Keratinocyte (primary cell): ENCODE data around the gene GANC. TPM values are rescaled to one million over a fixed set of nuclear protein-coding genes. Genes with fewer than 3 reads are reported as not detected.

Experiments used
- DNase-seq: peaks from one replicate; pipeline ENCODE4 v3.0.0-alpha.2; 2011; ENCODE audit warnings: low read depth, missing footprints, low spot score
- FAIRE-seq: peaks from 2 replicates; lab custom pipeline; 2011; peaks lifted over from hg19 to GRCh38; lab: Jason Lieb, UNC
- H2AFZ ChIP-seq: 2 replicates; pipeline ENCODE4 v1.6.0; 2012; ENCODE audit warnings: low read length, control low read depth, inconsistent platforms; ENCODE audit not compliant: control insufficient read depth
- H3K27ac ChIP-seq: 2 replicates; pipeline ENCODE4 v1.5.1; 2011; ENCODE audit warnings: low read length; ENCODE audit not compliant: control insufficient read depth, insufficient read depth
- H3K27me3 ChIP-seq: 3 replicates; pipeline ENCODE4 v1.6.0; 2011; ENCODE audit warnings: low read length; ENCODE audit not compliant: control insufficient read depth, insufficient read depth; ENCODE audit errors: extremely low read depth
- H3K36me3 ChIP-seq, 2 experiments: 2 replicates in 1 of 2; 3 replicates in 1 of 2; pipeline ENCODE4 v1.5.1; 2011; ENCODE audit warnings: low read length in 2 of 2, mild to moderate bottlenecking in 1 of 2; ENCODE audit not compliant: control insufficient read depth in 2 of 2, insufficient read depth in 2 of 2; ENCODE audit errors: extremely low read depth in 1 of 2
- H3K4me1 ChIP-seq: 3 replicates; pipeline ENCODE4 v1.5.1; 2011; ENCODE audit warnings: low read length; ENCODE audit not compliant: control insufficient read depth, insufficient read depth; ENCODE audit errors: extremely low read depth
- H3K4me2 ChIP-seq: 3 replicates; pipeline ENCODE4 v1.6.0; 2011; ENCODE audit warnings: low read depth, low read length; ENCODE audit not compliant: control insufficient read depth, insufficient read depth; ENCODE audit errors: extremely low read depth
- H3K4me3 ChIP-seq, 3 experiments: fragments of 200-600 bp in 1 of 3; sonication (generic) in 1 of 3; 2 replicates in 2 of 3; 3 replicates in 1 of 3; pipeline ENCODE4 v1.5.1; 2011 to 2016; ENCODE audit warnings: low read length in 3 of 3, mild to moderate bottlenecking in 3 of 3, control low read depth in 2 of 3, inconsistent platforms in 1 of 3, low read depth in 1 of 3, mixed read lengths in 1 of 3, mixed run types in 1 of 3, moderate library complexity in 1 of 3; ENCODE audit not compliant: control insufficient read depth in 2 of 3, insufficient read depth in 2 of 3; ENCODE audit errors: extremely low read depth in 1 of 3
- H3K79me2 ChIP-seq: 2 replicates; pipeline ENCODE4 v1.6.0; 2012; ENCODE audit warnings: low read length; ENCODE audit not compliant: control insufficient read depth, insufficient read depth
- H3K9ac ChIP-seq: 3 replicates; pipeline ENCODE4 v1.6.0; 2011; ENCODE audit warnings: low read length; ENCODE audit not compliant: control insufficient read depth, insufficient read depth; ENCODE audit errors: extremely low read depth
- H3K9me1 ChIP-seq: 3 replicates; pipeline ENCODE4 v1.6.0; 2011; ENCODE audit warnings: low read length; ENCODE audit not compliant: control insufficient read depth, insufficient read depth; ENCODE audit errors: extremely low read depth
- H3K9me3 ChIP-seq: 2 replicates; pipeline ENCODE4 v1.5.1; 2012; ENCODE audit warnings: low read depth, low read length; ENCODE audit not compliant: control insufficient read depth
- H4K20me1 ChIP-seq: 3 replicates; pipeline ENCODE4 v1.6.0; 2011; ENCODE audit warnings: low read length; ENCODE audit not compliant: control insufficient read depth, insufficient read depth; ENCODE audit errors: extremely low read depth
- CTCF ChIP-seq, 3 experiments: IDR thresholded peaks in 1 of 3; conservative IDR thresholded peaks in 1 of 3; optimal IDR thresholded peaks in 1 of 3; 2 replicates in 2 of 3; 3 replicates in 1 of 3; pipeline versions ENCODE3 to v1.5.1; 2011; ENCODE audit warnings: low read length in 3 of 3, mild to moderate bottlenecking in 3 of 3, moderate library complexity in 2 of 3, control low read depth in 1 of 3, inconsistent platforms in 1 of 3; ENCODE audit not compliant: insufficient read depth in 2 of 3; ENCODE audit errors: extremely low read depth in 1 of 3
- EZH2 ChIP-seq: IDR thresholded peaks from one replicate; pipeline ENCODE4 v1.6.1; 2012; ENCODE audit warnings: inconsistent platforms, mild to moderate bottlenecking, low read length, moderate library complexity
- dilution Hi-C: fragments of 300-500 bp; cut with MboI; formaldehyde crosslinking; loops from one replicate; pipeline ENCODE4 v1.7.0; 2020; ENCODE audit warnings: low sequenced_read_pairs; ENCODE audit not compliant: extremely low pct_ligation_motif_present
- polyA plus RNA-seq, 5 experiments: library from polyadenylated mRNA; depleted of rRNA in 3 of 5; stranded (reverse) in 3 of 5; stranded (forward) in 1 of 5; unstranded in 1 of 5; fragments of >200 nt; gene quantifications; 1 replicate in 1 of 5; 2 replicates in 3 of 5; 3 replicates in 1 of 5; pipeline versions ENCODE4 v1.2.1 to v1.2.3, GENCODE V29; 2011 to 2012; ENCODE audit warnings: missing spikeins in 2 of 5, low read depth in 1 of 5, low replicate concordance in 1 of 5

The GANC gene
- polyA plus RNA-seq, 1 donor (not counting 4 experiments of a cell fraction or from before 2014, with no cell fraction given), result 46.2 TPM

GRCh38 chr15:42306681-42307080 is 33.7 kb downstream of the GANC start:
- Histone ChIP-seq H3K9me1 (no peaks in the 10 kb centered on the region), H3K9ac (no peak overlapping the region), H3K4me2 (no peak overlapping the region), H3K4me3 (no peak overlapping the region), H3K27ac (no peak overlapping the region), H3K36me3 (peaks cover 14 to 16% of the 10 kb centered on the region in 2 experiments), H2AFZ (no peak overlapping the region), H3K4me1 (no peaks in the 10 kb centered on the region), H3K9me3 (no peaks in the 10 kb centered on the region), H4K20me1 (no peaks in the 10 kb centered on the region), H3K27me3 (no peaks in the 10 kb centered on the region), H3K79me2 (no peaks in the 10 kb centered on the region)
- no peak for FAIRE-seq
- dilution Hi-C loops, result no loop called here
- TF ChIP-seq EZH2, result no peak
- TF ChIP-seq CTCF (optimal IDR thresholded peaks at IDR 0.05 in 1 of 3, IDR thresholded peaks at IDR 0.05 in 1 of 3, conservative IDR thresholded peaks at IDR 0.05 in 1 of 3; ENCODE audit: extremely low read depth in 1 of 3, insufficient read depth in 2 of 3, low read length in 3 of 3), result no peak
- no peak for DNase-seq

GRCh38 chr15:42313463-42313862 is 40.5 kb downstream of the GANC start:
- Histone ChIP-seq H3K9ac (no peak overlapping the region), H2AFZ (no peak overlapping the region), H3K27me3 (no peaks in the 10 kb centered on the region), H4K20me1 (no peaks in the 10 kb centered on the region), H3K9me3 (no peaks in the 10 kb centered on the region), H3K36me3 (peaks cover 8 to 13% of the 10 kb centered on the region in 2 experiments), H3K4me3 (no peak overlapping the region), H3K4me2 (no peak overlapping the region), H3K9me1 (no peaks in the 10 kb centered on the region), H3K79me2 (no peaks in the 10 kb centered on the region), H3K4me1 (no peaks in the 10 kb centered on the region), H3K27ac (no peak overlapping the region)
- no peak for TF ChIP-seq CTCF (optimal IDR thresholded peaks at IDR 0.05 in 1 of 3, IDR thresholded peaks at IDR 0.05 in 1 of 3, conservative IDR thresholded peaks at IDR 0.05 in 1 of 3; ENCODE audit: extremely low read depth in 1 of 3, insufficient read depth in 2 of 3, low read length in 3 of 3)
- TF ChIP-seq EZH2, result no peak
- DNase-seq, result no peak
- FAIRE-seq, result no peak
- dilution Hi-C loops, result no loop called here
